WTC11 (cell line): ENCODE measurements around the gene PSMA7. TPM values are rescaled to one million over a fixed set of nuclear protein-coding genes. Genes with fewer than 3 reads are reported as not detected.

Experiments
- ATAC-seq: fragments of 200-7000 bp; cut with Tn5 transposase; 2 replicates; pipeline ENCODE4 v1.10.0; 2021; ENCODE audit warnings: mild to moderate bottlenecking, moderate library complexity
- CTCF ChIA-PET: fragments of 300-600 bp; sonication (Branson Sonifier 250); formaldehyde crosslinking; loops from one replicate; lab custom pipeline; 2021; ENCODE audit warnings: antibody characterized with exemption; lab: Charles Lee
- POLR2A ChIA-PET: fragments of 350-600 bp; sonication (Branson Sonifier 250); formaldehyde crosslinking; loops from one replicate; lab custom pipeline; 2021; ENCODE audit warnings: antibody characterized with exemption; lab: Charles Lee
- DNase-seq: peaks from one replicate; pipeline ENCODE4 v3.0.0; 2021; ENCODE audit warnings: low spot score
- H3K27ac Mint-ChIP-seq: 2 replicates; pipeline ENCODE4 v1.8.0; 2021; ENCODE audit warnings: mixed read lengths
- H3K27me3 Mint-ChIP-seq: 2 replicates; pipeline ENCODE4 v1.8.0; 2021; ENCODE audit warnings: low read depth, mild to moderate bottlenecking, moderate library complexity, mixed read lengths
- H3K36me3 Mint-ChIP-seq: 2 replicates; pipeline ENCODE4 v1.8.0; 2021; ENCODE audit warnings: mixed read lengths
- H3K4me1 Mint-ChIP-seq: 2 replicates; pipeline ENCODE4 v1.8.0; 2022; ENCODE audit warnings: mixed read lengths
- H3K4me3 Mint-ChIP-seq: 2 replicates; pipeline ENCODE4 v1.8.0; 2021; ENCODE audit warnings: mild to moderate bottlenecking, moderate library complexity, mixed read lengths
- H3K9me3 Mint-ChIP-seq: 2 replicates; pipeline ENCODE4 v1.8.0; 2021; ENCODE audit warnings: mixed read lengths
- CREM ChIP-seq: sonication (generic); formaldehyde crosslinking; IDR thresholded peaks from 2 replicates; pipeline ENCODE4 v1.8.1; 2022; ENCODE audit warnings: mild to moderate bottlenecking, missing genetic modification reagents, moderate library complexity
- ELF4 ChIP-seq: sonication (generic); formaldehyde crosslinking; IDR thresholded peaks from 2 replicates; pipeline ENCODE4 v1.8.1; 2022; ENCODE audit warnings: low read depth, mild to moderate bottlenecking, moderate library complexity, missing genetic modification reagents
- EMX1 ChIP-seq: fragments of 250-450 bp; sonication (Bioruptor Pico); IDR thresholded peaks from 2 replicates; pipeline ENCODE4 v1.8.0; 2021; ENCODE audit warnings: mild to moderate bottlenecking
- FOXJ3 ChIP-seq: sonication (generic); formaldehyde crosslinking; IDR thresholded peaks from 2 replicates; pipeline ENCODE4 v1.9.0; 2021; ENCODE audit warnings: missing genetic modification reagents, mild to moderate bottlenecking, borderline replicate concordance
- FOXK1 ChIP-seq: sonication (generic); formaldehyde crosslinking; IDR thresholded peaks from 2 replicates; pipeline ENCODE4 v1.8.0; 2022; ENCODE audit warnings: mild to moderate bottlenecking, moderate library complexity, missing genetic modification reagents
- HMGA2 ChIP-seq: fragments of 250-450 bp; sonication (Bioruptor Pico); IDR thresholded peaks from 2 replicates; pipeline ENCODE4 v1.4.0; 2021; ENCODE audit warnings: mild to moderate bottlenecking, moderate library complexity
- KAT7 ChIP-seq: sonication (generic); formaldehyde crosslinking; IDR thresholded peaks from 2 replicates; pipeline ENCODE4 v1.8.1; 2023; ENCODE audit warnings: missing genetic modification reagents, mild to moderate bottlenecking, borderline replicate concordance
- MXD4 ChIP-seq: fragments of 250-450 bp; sonication (Bioruptor Pico); IDR thresholded peaks from 2 replicates; pipeline ENCODE4 v1.8.0; 2021; ENCODE audit warnings: mild to moderate bottlenecking, moderate library complexity, borderline replicate concordance
- TP53 ChIP-seq: sonication (generic); formaldehyde crosslinking; IDR thresholded peaks from 2 replicates; pipeline ENCODE4 v1.8.1; 2023; ENCODE audit warnings: mild to moderate bottlenecking, missing genetic modification reagents
- ZNF317 ChIP-seq: sonication (generic); formaldehyde crosslinking; IDR thresholded peaks from 2 replicates; pipeline ENCODE4 v1.8.1; 2023; ENCODE audit warnings: low read depth, mild to moderate bottlenecking, moderate library complexity, missing genetic modification reagents, borderline replicate concordance
- ZNF423 ChIP-seq: fragments of 250-450 bp; sonication (Bioruptor Pico); IDR thresholded peaks from 2 replicates; pipeline ENCODE4 v2.1.2; 2022; ENCODE audit warnings: mild to moderate bottlenecking, moderate library complexity
- ZNF671 ChIP-seq: fragments of 250-450 bp; sonication (Bioruptor Pico); IDR thresholded peaks from 2 replicates; pipeline ENCODE4 v1.8.0; 2021; ENCODE audit warnings: mild to moderate bottlenecking
- total RNA-seq: library from RNA; stranded (reverse); gene quantifications from 3 replicates; pipeline ENCODE4 v1.2.3, GENCODE V29; 2021
- TF ChIP-seq, protein P1 (sequence below): sonication (generic); formaldehyde crosslinking; IDR thresholded peaks from 2 replicates; pipeline ENCODE4 v1.8.1; 2023; ENCODE audit warnings: mild to moderate bottlenecking, missing genetic modification reagents
- TF ChIP-seq, protein P2 (sequence below): fragments of 250-450 bp; sonication (Bioruptor Pico); IDR thresholded peaks from 2 replicates; pipeline ENCODE4 v1.8.0; 2021; ENCODE audit warnings: mild to moderate bottlenecking
- TF ChIP-seq, protein P3 (sequence below): fragments of 250-450 bp; sonication (Bioruptor Pico); IDR thresholded peaks from 2 replicates; pipeline ENCODE4 v1.9.0; 2021; ENCODE audit warnings: mild to moderate bottlenecking, borderline replicate concordance
- TF ChIP-seq, protein P4 (sequence below): sonication (generic); formaldehyde crosslinking; IDR thresholded peaks from 2 replicates; pipeline ENCODE4 v1.8.0; 2022; ENCODE audit warnings: mild to moderate bottlenecking, missing genetic modification reagents
- TF ChIP-seq, protein P5 (sequence below): sonication (generic); formaldehyde crosslinking; IDR thresholded peaks from 2 replicates; pipeline ENCODE4 v1.8.0; 2022; ENCODE audit warnings: mild to moderate bottlenecking, missing genetic modification reagents

Gene PSMA7
- total RNA-seq, 1 experiment from 2014 or later = 364 TPM

DNA sequence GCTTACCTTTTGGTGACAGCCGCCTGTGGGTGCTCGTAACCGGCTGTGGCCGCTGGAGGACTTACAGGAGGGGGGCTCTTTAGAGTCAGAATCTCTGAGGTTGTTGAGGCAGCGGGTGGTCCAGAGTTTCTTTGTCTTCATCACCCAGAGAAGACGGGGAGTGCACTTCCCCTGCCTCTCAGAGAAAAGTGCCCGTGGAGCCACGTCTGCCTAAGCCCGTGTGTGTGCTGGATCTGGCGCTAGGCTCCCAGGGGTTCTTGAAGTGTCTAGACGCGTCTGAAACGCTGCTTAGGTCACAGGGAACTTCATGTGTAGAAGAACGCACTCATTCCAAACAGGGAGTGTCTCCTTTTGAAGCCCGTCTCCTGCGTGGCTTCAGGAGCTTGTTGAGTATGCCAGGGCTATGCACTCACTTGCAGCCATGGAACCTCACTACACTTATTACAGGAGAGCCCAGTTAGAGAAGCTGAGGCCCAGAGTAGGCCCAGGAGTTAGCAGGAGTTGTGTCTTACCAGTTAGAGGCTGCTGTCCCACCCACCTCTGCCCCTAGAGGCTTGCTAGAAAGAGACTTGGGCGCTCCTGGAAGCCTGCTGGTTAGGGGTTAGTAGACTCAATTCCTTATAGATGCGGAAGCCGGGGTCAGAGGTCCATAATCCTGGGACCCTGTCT lies 19.6 kb downstream of the PSMA7 start:
- Mint-ChIP-seq H3K9me3 (no peaks in the 10 kb centered on the region), H3K4me1 (peaks cover 29% of the 10 kb centered on the region), H3K27ac (no peak overlapping the region; the same call in 1 of the 2 replicates), H3K4me3 (peak overlapping the region; percentile 84), H3K27me3 (no peaks in the 10 kb centered on the region), H3K36me3 (peaks cover 47% of the 10 kb centered on the region)
- ChIA-PET POLR2A (no interaction called here), CTCF (interaction anchor here (0.9 to 3.3 kb wide), 2 partner anchors 18 to 57 kb away, joined by 5 to 11 read pairs; no protein-coding TSS in a partner anchor)
- TF ChIP-seq ZNF671 (no peak), TP53 (CRISPR knock-in tag) (no peak), FOXK1 (no peak), ELF4 (CRISPR knock-in tag) (no peak), ZNF317 (CRISPR knock-in tag) (no peak), FOXJ3 (CRISPR knock-in tag) (no peak), CREM (CRISPR knock-in tag) (no peak)
- TF ChIP-seq, protein P1, sequence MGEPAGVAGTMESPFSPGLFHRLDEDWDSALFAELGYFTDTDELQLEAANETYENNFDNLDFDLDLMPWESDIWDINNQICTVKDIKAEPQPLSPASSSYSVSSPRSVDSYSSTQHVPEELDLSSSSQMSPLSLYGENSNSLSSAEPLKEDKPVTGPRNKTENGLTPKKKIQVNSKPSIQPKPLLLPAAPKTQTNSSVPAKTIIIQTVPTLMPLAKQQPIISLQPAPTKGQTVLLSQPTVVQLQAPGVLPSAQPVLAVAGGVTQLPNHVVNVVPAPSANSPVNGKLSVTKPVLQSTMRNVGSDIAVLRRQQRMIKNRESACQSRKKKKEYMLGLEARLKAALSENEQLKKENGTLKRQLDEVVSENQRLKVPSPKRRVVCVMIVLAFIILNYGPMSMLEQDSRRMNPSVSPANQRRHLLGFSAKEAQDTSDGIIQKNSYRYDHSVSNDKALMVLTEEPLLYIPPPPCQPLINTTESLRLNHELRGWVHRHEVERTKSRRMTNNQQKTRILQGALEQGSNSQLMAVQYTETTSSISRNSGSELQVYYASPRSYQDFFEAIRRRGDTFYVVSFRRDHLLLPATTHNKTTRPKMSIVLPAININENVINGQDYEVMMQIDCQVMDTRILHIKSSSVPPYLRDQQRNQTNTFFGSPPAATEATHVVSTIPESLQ (CRISPR knock-in tag) = no peak
- no peak for ATAC-seq
- no peak for DNase-seq

DNA sequence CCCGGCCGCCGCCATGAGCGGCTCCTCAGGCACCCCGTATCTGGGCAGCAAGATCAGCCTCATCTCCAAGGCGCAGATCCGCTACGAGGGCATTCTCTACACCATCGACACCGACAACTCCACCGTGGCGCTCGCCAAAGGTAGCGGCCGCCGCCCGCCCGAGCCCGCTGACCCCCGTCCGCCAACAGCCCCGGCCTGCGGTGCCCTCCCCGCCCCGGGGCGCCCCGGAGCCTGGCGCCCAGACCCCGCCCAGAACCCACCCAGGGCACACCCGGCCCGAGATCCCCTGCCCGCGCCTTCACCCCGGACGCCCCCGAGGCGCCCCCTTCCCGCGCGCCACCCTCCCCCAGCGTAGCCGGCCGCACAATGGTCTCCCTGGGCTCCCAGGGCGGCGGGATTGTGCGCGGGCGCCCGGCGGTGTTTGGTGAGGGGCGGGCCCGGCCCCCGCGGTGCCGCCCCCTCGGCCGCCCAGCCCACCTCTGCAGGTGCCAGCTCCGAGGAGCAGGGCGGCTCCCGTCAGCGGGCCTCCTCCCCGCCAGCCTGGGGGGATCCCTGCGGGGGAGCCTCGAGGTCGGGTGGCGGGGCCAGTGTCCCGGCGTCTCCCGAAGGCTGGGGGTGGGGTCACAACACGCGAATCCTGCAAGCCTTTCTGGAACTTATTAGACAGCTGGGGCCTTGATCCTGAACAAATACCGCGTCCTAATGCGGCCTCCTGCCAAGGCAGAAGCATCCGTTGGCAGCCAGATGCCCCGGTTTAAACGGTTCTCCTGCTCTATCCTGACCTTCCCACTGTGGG lies 20.3 kb downstream of the PSMA7 start:
- peak; percentile 4; the same call in 1 of the 2 replicates for ATAC-seq
- no peak for DNase-seq

More for the DNA sequence above, 20.3 kb downstream of the PSMA7 start:
- TF ChIP-seq EMX1 (no peak), KAT7 (CRISPR knock-in tag) (no peak), ZNF423 (peak; percentile 59), HMGA2 (no peak), FOXK1 (peak; percentile 20; the same call in 1 of the 2 replicates), MXD4 (no peak)
- TF ChIP-seq, protein P2, sequence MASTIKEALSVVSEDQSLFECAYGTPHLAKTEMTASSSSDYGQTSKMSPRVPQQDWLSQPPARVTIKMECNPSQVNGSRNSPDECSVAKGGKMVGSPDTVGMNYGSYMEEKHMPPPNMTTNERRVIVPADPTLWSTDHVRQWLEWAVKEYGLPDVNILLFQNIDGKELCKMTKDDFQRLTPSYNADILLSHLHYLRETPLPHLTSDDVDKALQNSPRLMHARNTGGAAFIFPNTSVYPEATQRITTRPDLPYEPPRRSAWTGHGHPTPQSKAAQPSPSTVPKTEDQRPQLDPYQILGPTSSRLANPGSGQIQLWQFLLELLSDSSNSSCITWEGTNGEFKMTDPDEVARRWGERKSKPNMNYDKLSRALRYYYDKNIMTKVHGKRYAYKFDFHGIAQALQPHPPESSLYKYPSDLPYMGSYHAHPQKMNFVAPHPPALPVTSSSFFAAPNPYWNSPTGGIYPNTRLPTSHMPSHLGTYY (CRISPR knock-in tag) = no peak
- TF ChIP-seq, protein P3, sequence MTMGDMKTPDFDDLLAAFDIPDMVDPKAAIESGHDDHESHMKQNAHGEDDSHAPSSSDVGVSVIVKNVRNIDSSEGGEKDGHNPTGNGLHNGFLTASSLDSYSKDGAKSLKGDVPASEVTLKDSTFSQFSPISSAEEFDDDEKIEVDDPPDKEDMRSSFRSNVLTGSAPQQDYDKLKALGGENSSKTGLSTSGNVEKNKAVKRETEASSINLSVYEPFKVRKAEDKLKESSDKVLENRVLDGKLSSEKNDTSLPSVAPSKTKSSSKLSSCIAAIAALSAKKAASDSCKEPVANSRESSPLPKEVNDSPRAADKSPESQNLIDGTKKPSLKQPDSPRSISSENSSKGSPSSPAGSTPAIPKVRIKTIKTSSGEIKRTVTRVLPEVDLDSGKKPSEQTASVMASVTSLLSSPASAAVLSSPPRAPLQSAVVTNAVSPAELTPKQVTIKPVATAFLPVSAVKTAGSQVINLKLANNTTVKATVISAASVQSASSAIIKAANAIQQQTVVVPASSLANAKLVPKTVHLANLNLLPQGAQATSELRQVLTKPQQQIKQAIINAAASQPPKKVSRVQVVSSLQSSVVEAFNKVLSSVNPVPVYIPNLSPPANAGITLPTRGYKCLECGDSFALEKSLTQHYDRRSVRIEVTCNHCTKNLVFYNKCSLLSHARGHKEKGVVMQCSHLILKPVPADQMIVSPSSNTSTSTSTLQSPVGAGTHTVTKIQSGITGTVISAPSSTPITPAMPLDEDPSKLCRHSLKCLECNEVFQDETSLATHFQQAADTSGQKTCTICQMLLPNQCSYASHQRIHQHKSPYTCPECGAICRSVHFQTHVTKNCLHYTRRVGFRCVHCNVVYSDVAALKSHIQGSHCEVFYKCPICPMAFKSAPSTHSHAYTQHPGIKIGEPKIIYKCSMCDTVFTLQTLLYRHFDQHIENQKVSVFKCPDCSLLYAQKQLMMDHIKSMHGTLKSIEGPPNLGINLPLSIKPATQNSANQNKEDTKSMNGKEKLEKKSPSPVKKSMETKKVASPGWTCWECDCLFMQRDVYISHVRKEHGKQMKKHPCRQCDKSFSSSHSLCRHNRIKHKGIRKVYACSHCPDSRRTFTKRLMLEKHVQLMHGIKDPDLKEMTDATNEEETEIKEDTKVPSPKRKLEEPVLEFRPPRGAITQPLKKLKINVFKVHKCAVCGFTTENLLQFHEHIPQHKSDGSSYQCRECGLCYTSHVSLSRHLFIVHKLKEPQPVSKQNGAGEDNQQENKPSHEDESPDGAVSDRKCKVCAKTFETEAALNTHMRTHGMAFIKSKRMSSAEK (CRISPR knock-in tag) = no peak
- TF ChIP-seq, protein P4, sequence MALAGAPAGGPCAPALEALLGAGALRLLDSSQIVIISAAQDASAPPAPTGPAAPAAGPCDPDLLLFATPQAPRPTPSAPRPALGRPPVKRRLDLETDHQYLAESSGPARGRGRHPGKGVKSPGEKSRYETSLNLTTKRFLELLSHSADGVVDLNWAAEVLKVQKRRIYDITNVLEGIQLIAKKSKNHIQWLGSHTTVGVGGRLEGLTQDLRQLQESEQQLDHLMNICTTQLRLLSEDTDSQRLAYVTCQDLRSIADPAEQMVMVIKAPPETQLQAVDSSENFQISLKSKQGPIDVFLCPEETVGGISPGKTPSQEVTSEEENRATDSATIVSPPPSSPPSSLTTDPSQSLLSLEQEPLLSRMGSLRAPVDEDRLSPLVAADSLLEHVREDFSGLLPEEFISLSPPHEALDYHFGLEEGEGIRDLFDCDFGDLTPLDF (CRISPR knock-in tag) = no peak
- TF ChIP-seq, protein P5, sequence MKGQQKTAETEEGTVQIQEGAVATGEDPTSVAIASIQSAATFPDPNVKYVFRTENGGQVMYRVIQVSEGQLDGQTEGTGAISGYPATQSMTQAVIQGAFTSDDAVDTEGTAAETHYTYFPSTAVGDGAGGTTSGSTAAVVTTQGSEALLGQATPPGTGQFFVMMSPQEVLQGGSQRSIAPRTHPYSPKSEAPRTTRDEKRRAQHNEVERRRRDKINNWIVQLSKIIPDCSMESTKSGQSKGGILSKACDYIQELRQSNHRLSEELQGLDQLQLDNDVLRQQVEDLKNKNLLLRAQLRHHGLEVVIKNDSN (CRISPR knock-in tag) = no peak
- Mint-ChIP-seq H3K4me3 (peak overlapping the region; percentile 84), H3K9me3 (no peaks in the 10 kb centered on the region), H3K27me3 (no peaks in the 10 kb centered on the region), H3K27ac (no peak overlapping the region; the same call in 1 of the 2 replicates), H3K4me1 (peaks cover 29% of the 10 kb centered on the region), H3K36me3 (peaks cover 39% of the 10 kb centered on the region)
- ChIA-PET CTCF (interaction anchor here (1.1 to 3.3 kb wide), 4 partner anchors 19 to 112 kb away, joined by 3 to 14 read pairs (median 9); no protein-coding TSS in a partner anchor), POLR2A (interaction anchor here (1.7 kb wide), 1 partner anchor 56 kb away, joined by 24 read pairs; the partner anchor contains the start of gene TAF4)
